Lower lobe of right lung (tissue), 2 donors: ENCODE measurements around the gene PDE7B. TPM values are rescaled to one million over a fixed set of nuclear protein-coding genes. Genes with fewer than 3 reads are reported as not detected.
"Not testable (repeated sequence)": the region's sequence is repeated elsewhere in the genome, so short reads cannot be mapped to it uniquely, and the experiment has no call there.

Experiments
- ATAC-seq, 2 donors: fragments of 200-7000 bp; cut with Tn5 transposase; one replicate each; pipeline ENCODE4 v1.9.1; 2020 to 2022; ENCODE audit warnings: mild to moderate bottlenecking in 2 of 2, moderate library complexity in 2 of 2
- DNase-seq: peaks from one replicate; pipeline ENCODE4 v3.0.0-alpha.2; 2020
- H3K27ac ChIP-seq: fragments of 200-600 bp; one replicate; pipeline ENCODE4 v1.8.0; 2022
- H3K27me3 ChIP-seq: fragments of 200-600 bp; one replicate; pipeline ENCODE4 v1.8.0; 2022; ENCODE audit warnings: low read depth
- H3K36me3 ChIP-seq: fragments of 200-600 bp; one replicate; pipeline ENCODE4 v1.8.0; 2022; ENCODE audit warnings: mild to moderate bottlenecking
- H3K4me1 ChIP-seq: fragments of 200-600 bp; one replicate; pipeline ENCODE4 v1.8.0; 2022
- H3K4me3 ChIP-seq: fragments of 200-600 bp; one replicate; pipeline ENCODE4 v1.8.0; 2022; ENCODE audit warnings: mild to moderate bottlenecking
- H3K9me3 ChIP-seq: fragments of 200-600 bp; one replicate; pipeline ENCODE4 v1.8.0; 2022
- CTCF ChIP-seq: fragments of 200-600 bp; IDR thresholded peaks from one replicate; pipeline ENCODE4 v1.8.0; 2022; ENCODE audit warnings: antibody characterized with exemption, mild to moderate bottlenecking
- intact Hi-C: fragments of 100-400 bp; cut with DNase I; formaldehyde crosslinking; loops from one replicate; pipeline ENCODE4 v1.11.0; 2022
- total RNA-seq: library from RNA; stranded (reverse); fragmentation: NEBNext Ultra II Directional; extraction: Animal tissue kit (Norgen Biotek cat#: 25700); gene quantifications from one replicate; pipeline ENCODE4 v1.2.1, GENCODE V29; 2021
- donor health status: DM: no; HTN: yes; CAD: no; lungs with severe emphysema.

PDE7B gene
- total RNA-seq, 1 donor from 2014 or later = 2.2 TPM

- no peak for TF ChIP-seq CTCF
- ATAC-seq = peak; percentile 80 to 84
- intact Hi-C loops = no loop called here
- Histone ChIP-seq H3K36me3 (no peaks in the 10 kb centered on the region), H3K27ac (no peak overlapping the region), H3K9me3 (no peaks in the 10 kb centered on the region), H3K27me3 (no peaks in the 10 kb centered on the region), H3K4me3 (no peak overlapping the region), H3K4me1 (peaks cover 14% of the 10 kb centered on the region)
- DNase-seq = no peak
Observed at GRCh38 chr6:136095986-136096385, 244.5 kb downstream of the PDE7B start.

GRCh38 chr6:136102991-136103688 lies 251.6 kb downstream of the PDE7B start:
- H3K27me3 ChIP-seq = no peaks in the 10 kb centered on the region
- intact Hi-C loops = no loop called here
- no peaks in the 10 kb centered on the region for H3K9me3 ChIP-seq
- no peaks in the 10 kb centered on the region for H3K36me3 ChIP-seq
- no peak for TF ChIP-seq CTCF
- DNase-seq = no peak
- no peak overlapping the region for H3K4me3 ChIP-seq
- peaks cover 30% of the 10 kb centered on the region for H3K4me1 ChIP-seq
- peak; percentile 24 to 37 for ATAC-seq
- H3K27ac ChIP-seq = peak overlapping the region; percentile 19

GRCh38 chr6:136103763-136104311 lies 252.3 kb downstream of the PDE7B start:
- Histone ChIP-seq H3K4me1 (peaks cover 30% of the 10 kb centered on the region), H3K36me3 (no peaks in the 10 kb centered on the region), H3K4me3 (no peak overlapping the region), H3K9me3 (no peaks in the 10 kb centered on the region), H3K27ac (peak overlapping the region; percentile 19), H3K27me3 (no peaks in the 10 kb centered on the region)
- peak; percentile 81 to 86 for ATAC-seq
- no peak for TF ChIP-seq CTCF
- intact Hi-C loops = no loop called here
- no peak for DNase-seq

GRCh38 chr6:136104556-136104955 lies 253.1 kb downstream of the PDE7B start:
- no peak overlapping the region for H3K4me3 ChIP-seq
- DNase-seq (no peak), ATAC-seq (no peak)
- H3K36me3 ChIP-seq = no peaks in the 10 kb centered on the region
- TF ChIP-seq CTCF = no peak
- H3K4me1 ChIP-seq = peaks cover 30% of the 10 kb centered on the region
- intact Hi-C loops = no loop called here
- H3K9me3 ChIP-seq = no peaks in the 10 kb centered on the region
- no peak overlapping the region for H3K27ac ChIP-seq
- H3K27me3 ChIP-seq = no peaks in the 10 kb centered on the region

- intact Hi-C loops = not testable (repeated sequence)
Observed at GRCh38 chr6:136105797-136106196, 254.3 kb downstream of the PDE7B start.

GRCh38 chr6:136108361-136108945 lies 257.0 kb downstream of the PDE7B start:
- no peak for DNase-seq
- no peak for TF ChIP-seq CTCF
- H3K4me3 ChIP-seq = no peak overlapping the region
- H3K9me3 ChIP-seq = no peaks in the 10 kb centered on the region
- H3K36me3 ChIP-seq = no peaks in the 10 kb centered on the region
- H3K4me1 ChIP-seq = peaks cover 21% of the 10 kb centered on the region
- intact Hi-C loops = no loop called here
- no peak for ATAC-seq
- H3K27me3 ChIP-seq = no peaks in the 10 kb centered on the region
- H3K27ac ChIP-seq = no peak overlapping the region

More at GRCh38 chr6:136105797-136106196, 254.3 kb downstream of the PDE7B start:
- not testable (repeated sequence) for H3K36me3 ChIP-seq, H3K4me3 ChIP-seq, H3K27me3 ChIP-seq, H3K9me3 ChIP-seq, ATAC-seq, H3K27ac ChIP-seq, DNase-seq
- peaks cover 30% of the 10 kb centered on the region for H3K4me1 ChIP-seq
